A549 (cell line): ENCODE results near the gene ZBTB14.

Experiments
- CEBPB ChIP-seq, 2 experiments: fragments of >200 bp in 1 of 2; sonication (Bioruptor Twin) in 1 of 2; formaldehyde crosslinking in 1 of 2; IDR thresholded peaks; 2 replicates each; pipeline ENCODE4 v1.6.1; 2012 to 2016
- CTCF ChIP-seq: fragments of >200 bp; sonication (Bioruptor Twin); formaldehyde crosslinking; IDR thresholded peaks from 3 replicates; pipeline ENCODE4 v1.5.1; 2016
- EP300 ChIP-seq, 2 experiments: fragments of >200 bp; sonication (Bioruptor Twin); formaldehyde crosslinking; IDR thresholded peaks; 2 replicates in 1 of 2; 3 replicates in 1 of 2; pipeline ENCODE4 v1.6.1; 2016 to 2017
- JUNB ChIP-seq: fragments of >200 bp; sonication (Bioruptor Twin); formaldehyde crosslinking; IDR thresholded peaks from 2 replicates; pipeline ENCODE4 v1.6.1; 2016
- MAZ ChIP-seq: fragments of 150-350 bp; IDR thresholded peaks from 2 replicates; pipeline ENCODE4 v1.6.1; 2014; ENCODE audit warnings: antibody characterized with exemption, low read depth, low read length, borderline replicate concordance
- RCOR1 ChIP-seq: fragments of 150-350 bp; IDR thresholded peaks from 2 replicates; pipeline ENCODE4 v1.6.1; 2014; ENCODE audit warnings: antibody characterized with exemption, low read length, low read depth
- REST ChIP-seq: fragments of 200-600 bp; sonication (generic); IDR thresholded peaks from 2 replicates; pipeline ENCODE4 v1.6.1; 2016; ENCODE audit warnings: antibody characterized with exemption, mild to moderate bottlenecking, moderate library complexity
- USF2 ChIP-seq: fragments of 450-650 bp; IDR thresholded peaks from 2 replicates; pipeline ENCODE4 v1.6.1; 2014; ENCODE audit warnings: antibody characterized with exemption
- TF ChIP-seq, protein P1 (sequence below): fragments of 250-450 bp; sonication (Bioruptor Pico); IDR thresholded peaks from 2 replicates; pipeline ENCODE4 v1.5.0; 2021; ENCODE audit warnings: mild to moderate bottlenecking, moderate library complexity, borderline replicate concordance

DNA sequence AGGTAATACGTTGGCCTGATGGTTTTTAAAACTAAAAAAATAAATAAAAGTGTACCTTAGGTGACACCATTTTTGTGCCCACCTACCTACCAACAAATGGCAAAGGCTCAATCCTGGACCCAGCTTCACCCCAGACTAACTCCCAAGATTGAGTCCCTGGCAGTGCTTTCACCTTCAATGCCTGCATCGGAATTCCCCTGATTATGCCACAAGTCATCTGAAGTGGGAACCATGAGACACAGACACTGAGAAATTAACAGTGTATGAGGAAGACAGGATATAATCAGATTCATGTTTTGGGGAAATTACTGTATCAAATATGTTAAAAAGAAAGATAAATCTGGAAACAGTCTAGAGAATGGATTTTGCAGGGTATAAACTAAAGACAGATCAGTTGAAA lies 41.6 kb downstream of the ZBTB14 start:
- TF ChIP-seq, protein P1, sequence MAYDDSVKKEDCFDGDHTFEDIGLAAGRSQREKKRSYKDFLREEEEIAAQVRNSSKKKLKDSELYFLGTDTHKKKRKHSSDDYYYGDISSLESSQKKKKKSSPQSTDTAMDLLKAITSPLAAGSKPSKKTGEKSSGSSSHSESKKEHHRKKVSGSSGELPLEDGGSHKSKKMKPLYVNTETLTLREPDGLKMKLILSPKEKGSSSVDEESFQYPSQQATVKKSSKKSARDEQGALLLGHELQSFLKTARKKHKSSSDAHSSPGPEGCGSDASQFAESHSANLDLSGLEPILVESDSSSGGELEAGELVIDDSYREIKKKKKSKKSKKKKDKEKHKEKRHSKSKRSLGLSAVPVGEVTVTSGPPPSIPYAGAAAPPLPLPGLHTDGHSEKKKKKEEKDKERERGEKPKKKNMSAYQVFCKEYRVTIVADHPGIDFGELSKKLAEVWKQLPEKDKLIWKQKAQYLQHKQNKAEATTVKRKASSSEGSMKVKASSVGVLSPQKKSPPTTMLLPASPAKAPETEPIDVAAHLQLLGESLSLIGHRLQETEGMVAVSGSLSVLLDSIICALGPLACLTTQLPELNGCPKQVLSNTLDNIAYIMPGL (CRISPR knock-in tag), result no peak
- TF ChIP-seq CEBPB (IDR thresholded peaks at IDR 0.05), result no peak
- TF ChIP-seq RCOR1, result no peak
- TF ChIP-seq CTCF, result no peak
- no peak for TF ChIP-seq JUNB
- TF ChIP-seq USF2, result no peak
- TF ChIP-seq EP300 (IDR thresholded peaks at IDR 0.05), result no peak
- TF ChIP-seq MAZ, result no peak
- TF ChIP-seq REST, result no peak
